Trophoblast cell (in vitro differentiated cells and primary cell): ENCODE data around the gene KHDRBS1.

Experiments
- DNase-seq, 2 donors: peaks; one replicate each; pipeline ENCODE4 v3.0.0-alpha.2; 2016
- H2AFZ ChIP-seq: 2 replicates; pipeline ENCODE4 v1.6.1; 2013; ENCODE audit warnings: low read length, moderate library complexity, mild to moderate bottlenecking; ENCODE audit not compliant: insufficient read depth, poor library complexity
- H2AK5ac ChIP-seq: 2 replicates; pipeline ENCODE4 v1.6.1; 2013; ENCODE audit warnings: mild to moderate bottlenecking, low read length
- H2BK120ac ChIP-seq: 2 replicates; pipeline ENCODE4 v1.6.1; 2013; ENCODE audit warnings: low read length, mild to moderate bottlenecking, moderate library complexity; ENCODE audit not compliant: insufficient read depth, poor library complexity
- H2BK12ac ChIP-seq: 2 replicates; pipeline ENCODE4 v1.6.1; 2013; ENCODE audit warnings: mild to moderate bottlenecking, low read length, moderate library complexity
- H2BK5ac ChIP-seq: 2 replicates; pipeline ENCODE4 v1.6.1; 2013; ENCODE audit warnings: low read length, low read depth, moderate library complexity, mild to moderate bottlenecking; ENCODE audit not compliant: poor library complexity
- H3K14ac ChIP-seq: 2 replicates; pipeline ENCODE4 v1.6.1; 2013; ENCODE audit warnings: mild to moderate bottlenecking, low read length
- H3K18ac ChIP-seq: 2 replicates; pipeline ENCODE4 v1.6.1; 2013; ENCODE audit warnings: mild to moderate bottlenecking, low read length
- H3K23ac ChIP-seq: 2 replicates; pipeline ENCODE4 v1.6.1; 2013; ENCODE audit warnings: low read length
- H3K27ac ChIP-seq: 2 replicates; pipeline ENCODE4 v1.5.1; 2013; ENCODE audit warnings: low read depth, mild to moderate bottlenecking, inconsistent platforms, low read length, moderate library complexity
- H3K27me3 ChIP-seq: 2 replicates; pipeline ENCODE4 v1.6.1; 2013; ENCODE audit warnings: inconsistent platforms, mild to moderate bottlenecking, low read length, moderate library complexity; ENCODE audit not compliant: insufficient read depth
- H3K36me3 ChIP-seq, 2 experiments: 1 replicate in 1 of 2; 2 replicates in 1 of 2; pipeline ENCODE4 v1.6.1; 2013; ENCODE audit warnings: low read length in 2 of 2, mild to moderate bottlenecking in 2 of 2, moderate library complexity in 1 of 2; ENCODE audit not compliant: insufficient read depth in 2 of 2, control insufficient read depth in 1 of 2
- H3K4ac ChIP-seq: 2 replicates; pipeline ENCODE4 v1.6.1; 2013; ENCODE audit warnings: low read depth, mild to moderate bottlenecking, low read length, moderate library complexity
- H3K4me1 ChIP-seq, 2 experiments: 1 replicate in 1 of 2; 2 replicates in 1 of 2; pipeline ENCODE4 v1.6.1; 2013; ENCODE audit warnings: low read length in 2 of 2, mild to moderate bottlenecking in 2 of 2, moderate library complexity in 1 of 2; ENCODE audit not compliant: insufficient read depth in 2 of 2, control insufficient read depth in 1 of 2
- H3K4me2 ChIP-seq: 2 replicates; pipeline ENCODE4 v1.6.1; 2013; ENCODE audit warnings: inconsistent platforms, mild to moderate bottlenecking, low read length, moderate library complexity
- H3K4me3 ChIP-seq: 2 replicates; pipeline ENCODE4 v1.5.1; 2013; ENCODE audit warnings: mild to moderate bottlenecking, low read depth, low read length, inconsistent platforms
- H3K79me1 ChIP-seq: one replicate; pipeline ENCODE4 v1.6.1; 2013; ENCODE audit warnings: low read length
- H3K79me2 ChIP-seq: 2 replicates; pipeline ENCODE4 v1.6.1; 2013; ENCODE audit warnings: low read length, mild to moderate bottlenecking; ENCODE audit not compliant: control insufficient read depth, insufficient read depth, poor library complexity
- H3K9ac ChIP-seq: 2 replicates; pipeline ENCODE4 v1.6.1; 2013; ENCODE audit warnings: mild to moderate bottlenecking, low read length
- H3K9me3 ChIP-seq: 2 replicates; pipeline ENCODE4 v1.6.1; 2013; ENCODE audit warnings: low read depth, mild to moderate bottlenecking, control low read depth, inconsistent platforms, low read length; ENCODE audit not compliant: insufficient read depth
- H4K12ac ChIP-seq: 2 replicates; pipeline ENCODE4 v1.6.1; 2013; ENCODE audit warnings: low read depth, mild to moderate bottlenecking, low read length, moderate library complexity
- H4K8ac ChIP-seq: 2 replicates; pipeline ENCODE4 v1.6.1; 2013; ENCODE audit warnings: low read depth, mild to moderate bottlenecking, low read length, moderate library complexity
- H4K91ac ChIP-seq: one replicate; pipeline ENCODE4 v1.6.1; 2013; ENCODE audit warnings: low read depth, mild to moderate bottlenecking, low read length, moderate library complexity
- WGBS: extraction: QIAGEN DNeasy Blood & Tissue Kit; methylation state at CpG from one replicate; pipeline ENCODE4 v1.1.7; 2013; ENCODE audit warnings: missing lambda C conversion rate; ENCODE audit not compliant: insufficient read length, insufficient coverage; ENCODE audit errors: extremely low coverage; 5-methylcytosine and 5-hydroxymethylcytosine counted together

Gene KHDRBS1

GRCh38 chr1:31978843-31979400 lies 34.7 kb upstream of the KHDRBS1 start:
- no peak overlapping the region for H2BK5ac ChIP-seq
- no peak overlapping the region for H3K4me2 ChIP-seq
- no CpG with 5 or more reads among the region's 4 CpGs for WGBS
- no peak overlapping the region for H4K91ac ChIP-seq
- H3K79me1 ChIP-seq, result no peaks in the 10 kb centered on the region
- H2BK120ac ChIP-seq, result no peak overlapping the region
- no peak overlapping the region for H2AK5ac ChIP-seq
- peak overlapping the region; percentile 30 for H3K27ac ChIP-seq
- no peaks in the 10 kb centered on the region for H3K27me3 ChIP-seq
- H3K4me1 ChIP-seq, result peaks cover 3 to 6% of the 10 kb centered on the region in 2 experiments
- no peaks in the 10 kb centered on the region for H3K36me3 ChIP-seq
- no peak overlapping the region for H3K18ac ChIP-seq
- no peak overlapping the region for H3K4me3 ChIP-seq
- no peak for DNase-seq
- no peak overlapping the region for H4K12ac ChIP-seq
- no peaks in the 10 kb centered on the region for H3K9me3 ChIP-seq
- no peaks in the 10 kb centered on the region for H3K79me2 ChIP-seq
- H2AFZ ChIP-seq, result no peak overlapping the region
- H2BK12ac ChIP-seq, result no peak overlapping the region
- H3K14ac ChIP-seq, result no peak overlapping the region
- H3K23ac ChIP-seq, result no peak overlapping the region
- no peak overlapping the region for H4K8ac ChIP-seq
- no peak overlapping the region for H3K4ac ChIP-seq
- no peak overlapping the region for H3K9ac ChIP-seq

- no peaks in the 10 kb centered on the region for H3K9me3 ChIP-seq
- H3K36me3 ChIP-seq, result no peaks in the 10 kb centered on the region
- H2BK5ac ChIP-seq, result no peak overlapping the region
- H3K4me3 ChIP-seq, result no peak overlapping the region
- H4K12ac ChIP-seq, result no peak overlapping the region
- DNase-seq, result no peak
- H3K9ac ChIP-seq, result no peak overlapping the region
- no peak overlapping the region for H2AFZ ChIP-seq
- no peak overlapping the region for H2AK5ac ChIP-seq
- no peak overlapping the region for H4K91ac ChIP-seq
- no peak overlapping the region for H2BK12ac ChIP-seq
- no peak overlapping the region for H2BK120ac ChIP-seq
- H3K4me2 ChIP-seq, result no peak overlapping the region
- no CpG with 5 or more reads among the region's 10 CpGs for WGBS
- H3K18ac ChIP-seq, result no peak overlapping the region
- no peak overlapping the region for H4K8ac ChIP-seq
- peaks cover 3 to 6% of the 10 kb centered on the region in 2 experiments for H3K4me1 ChIP-seq
- no peak overlapping the region for H3K4ac ChIP-seq
- no peaks in the 10 kb centered on the region for H3K79me1 ChIP-seq
- H3K23ac ChIP-seq, result no peak overlapping the region
- H3K27ac ChIP-seq, result no peak overlapping the region
- no peak overlapping the region for H3K14ac ChIP-seq
- H3K79me2 ChIP-seq, result no peaks in the 10 kb centered on the region
- H3K27me3 ChIP-seq, result no peaks in the 10 kb centered on the region
Observed at GRCh38 chr1:31980835-31981455, 32.7 kb upstream of the KHDRBS1 start.

GRCh38 chr1:31981456-31981839 lies 32.2 kb upstream of the KHDRBS1 start:
- no CpG with 5 or more reads among the region's 2 CpGs for WGBS
- no peak overlapping the region for H3K23ac ChIP-seq
- no peak overlapping the region for H3K4ac ChIP-seq
- no peak overlapping the region for H3K9ac ChIP-seq
- H2BK12ac ChIP-seq, result no peak overlapping the region
- no peak overlapping the region for H3K27ac ChIP-seq
- no peaks in the 10 kb centered on the region for H3K36me3 ChIP-seq
- no peaks in the 10 kb centered on the region for H3K79me2 ChIP-seq
- H2AK5ac ChIP-seq, result no peak overlapping the region
- DNase-seq, result no peak
- H3K9me3 ChIP-seq, result no peaks in the 10 kb centered on the region
- H2BK120ac ChIP-seq, result no peak overlapping the region
- no peak overlapping the region for H3K18ac ChIP-seq
- no peak overlapping the region for H3K4me2 ChIP-seq
- no peak overlapping the region for H4K91ac ChIP-seq
- H3K14ac ChIP-seq, result no peak overlapping the region
- H3K79me1 ChIP-seq, result no peaks in the 10 kb centered on the region
- H2BK5ac ChIP-seq, result no peak overlapping the region
- no peaks in the 10 kb centered on the region for H3K27me3 ChIP-seq
- no peak overlapping the region for H4K12ac ChIP-seq
- H2AFZ ChIP-seq, result no peak overlapping the region
- H4K8ac ChIP-seq, result no peak overlapping the region
- no peak overlapping the region for H3K4me3 ChIP-seq
- H3K4me1 ChIP-seq, result peaks cover 3 to 6% of the 10 kb centered on the region in 2 experiments

GRCh38 chr1:31981972-31982371 lies 31.7 kb upstream of the KHDRBS1 start:
- Histone ChIP-seq H3K27ac (no peak overlapping the region), H3K4me1 (peaks cover 3 to 6% of the 10 kb centered on the region in 2 experiments), H3K4me3 (no peak overlapping the region), H3K9ac (no peak overlapping the region), H3K36me3 (no peaks in the 10 kb centered on the region), H2AFZ (no peak overlapping the region), H3K79me1 (no peaks in the 10 kb centered on the region), H2BK12ac (no peak overlapping the region), H3K79me2 (no peaks in the 10 kb centered on the region), H3K27me3 (no peaks in the 10 kb centered on the region), H2BK5ac (no peak overlapping the region), H3K18ac (no peak overlapping the region), H2AK5ac (no peak overlapping the region), H4K8ac (no peak overlapping the region), H2BK120ac (no peak overlapping the region), H3K14ac (no peak overlapping the region), H4K91ac (no peak overlapping the region), H3K23ac (no peak overlapping the region), H4K12ac (no peak overlapping the region), H3K4ac (no peak overlapping the region), H3K4me2 (no peak overlapping the region), H3K9me3 (no peaks in the 10 kb centered on the region)
- WGBS, result no CpG with 5 or more reads among the region's 3 CpGs
- DNase-seq, result no peak
